Measurements from ENCODE around the gene EMP1. TPM values are rescaled to one million over a fixed set of nuclear protein-coding genes. Genes with fewer than 3 reads are reported as not detected.

The EMP1 gene
- polyA plus RNA-seq, 3 donors: 2.7 to 6.3 (median 3.1) TPM

- Mint-ChIP-seq H3K4me1 (peaks cover 26% of the 10 kb centered on the region), H3K36me3 (no peaks in the 10 kb centered on the region), H3K9me3 (peaks cover 0 to 3% (median 0%) of the 10 kb centered on the region in 7 donors), H3K27me3 (ENCODE audit: low read depth in 3 of 3) (peaks cover 0 to 2% (median 2%) of the 10 kb centered on the region in 3 donors), H3K4me3 (no peak overlapping the region), H3K27ac (peak overlapping the region in 5 of 7 donors; percentile 51 to 84 (median 70))
- Histone ChIP-seq H3K36me3 (replicated peaks in 1 of 2; ENCODE audit: control insufficient read depth in 1 of 2, insufficient read depth in 2 of 2, low read length in 2 of 2) (no peaks in the 10 kb centered on the region), H3K4me3 (replicated peaks in 1 of 3; ENCODE audit: low read depth in 2 of 3, low read length in 3 of 3) (no peak overlapping the region), H3K27ac (ENCODE audit: low read depth in 1 of 2, low read length in 2 of 2) (peak overlapping the region in 1 of 2 donors; percentile 34), H4K20me1 (ENCODE audit: insufficient read depth, low read length) (no peaks in the 10 kb centered on the region), H3K9ac (ENCODE audit: insufficient read depth, low read length, poor library complexity, severe bottlenecking) (no peak overlapping the region), H3K27me3 (ENCODE audit: control insufficient read depth in 2 of 2, insufficient read depth in 2 of 2, low read length in 2 of 2) (no peaks in the 10 kb centered on the region), H3K4me1 (ENCODE audit: control insufficient read depth in 1 of 2, insufficient read depth in 2 of 2, low read length in 2 of 2) (peaks cover 13 to 15% of the 10 kb centered on the region in 2 donors), H2AFZ (ENCODE audit: insufficient read depth, low read depth, low read length, poor library complexity, severe bottlenecking) (peak overlapping the region; percentile 15), H3K79me2 (ENCODE audit: insufficient read depth, low read length) (no peaks in the 10 kb centered on the region), H3K9me3 (replicated peaks in 1 of 2; ENCODE audit: control insufficient read depth in 1 of 2, insufficient read depth in 1 of 2, low read length in 2 of 2) (peaks cover 0 to 3% of the 10 kb centered on the region in 2 donors), H3K4me2 (replicated peaks; ENCODE audit: extremely low read depth, low read length, poor library complexity, severe bottlenecking) (no peak overlapping the region)
- intact Hi-C loops (cut with micrococcal nuclease): loop anchor here (5.0 to 10.0 kb wide), 2 partner anchors 50 to 53 kb away; partner anchors contain the start of gene GSG1 (in 1 of the 2)
- DNase-seq: no peak
- no peak for TF ChIP-seq CTCF (IDR thresholded peaks at IDR 0.05)
Measured at GRCh38 chr12:13154831-13155230, 41.7 kb upstream of the EMP1 start.

- DNase-seq: no peak
- Histone ChIP-seq H3K27me3 (ENCODE audit: control insufficient read depth in 2 of 2, insufficient read depth in 2 of 2, low read length in 2 of 2) (no peaks in the 10 kb centered on the region), H3K9ac (ENCODE audit: insufficient read depth, low read length, poor library complexity, severe bottlenecking) (no peak overlapping the region), H3K79me2 (ENCODE audit: insufficient read depth, low read length) (no peaks in the 10 kb centered on the region), H3K4me3 (replicated peaks in 1 of 3; ENCODE audit: low read depth in 2 of 3, low read length in 3 of 3) (no peak overlapping the region), H3K9me3 (replicated peaks in 1 of 2; ENCODE audit: control insufficient read depth in 1 of 2, insufficient read depth in 1 of 2, low read length in 2 of 2) (peaks cover 0 to 3% of the 10 kb centered on the region in 2 donors), H2AFZ (ENCODE audit: insufficient read depth, low read depth, low read length, poor library complexity, severe bottlenecking) (no peak overlapping the region), H3K27ac (ENCODE audit: low read depth in 1 of 2, low read length in 2 of 2) (no peak overlapping the region), H3K4me2 (replicated peaks; ENCODE audit: extremely low read depth, low read length, poor library complexity, severe bottlenecking) (no peak overlapping the region), H3K36me3 (replicated peaks in 1 of 2; ENCODE audit: control insufficient read depth in 1 of 2, insufficient read depth in 2 of 2, low read length in 2 of 2) (no peaks in the 10 kb centered on the region), H4K20me1 (ENCODE audit: insufficient read depth, low read length) (no peaks in the 10 kb centered on the region), H3K4me1 (ENCODE audit: control insufficient read depth in 1 of 2, insufficient read depth in 2 of 2, low read length in 2 of 2) (peaks cover 13 to 15% of the 10 kb centered on the region in 2 donors)
- Mint-ChIP-seq H3K9me3 (peaks cover 0 to 3% (median 0%) of the 10 kb centered on the region in 7 donors), H3K27me3 (ENCODE audit: low read depth in 3 of 3) (peaks cover 0 to 4% (median 2%) of the 10 kb centered on the region in 3 donors), H3K4me3 (no peak overlapping the region), H3K27ac (no peak overlapping the region), H3K4me1 (peaks cover 26% of the 10 kb centered on the region), H3K36me3 (no peaks in the 10 kb centered on the region)
- no peak for TF ChIP-seq CTCF (IDR thresholded peaks at IDR 0.05)
- intact Hi-C loops (cut with micrococcal nuclease): loop anchor here in 1 of 2 donors (10.0 kb wide), 1 partner anchor 49 kb away; no protein-coding TSS in a partner anchor
- no CpG with 5 or more reads among the region's 2 CpGs for WGBS (ENCODE audit: insufficient coverage)
Measured at GRCh38 chr12:13156277-13156676, 40.2 kb upstream of the EMP1 start.

All from CD14-positive monocyte (primary cell).